Astrocyte (in vitro differentiated cells and primary cell): Measurements from ENCODE around the gene TBR1. TPM values are rescaled to one million over a fixed set of nuclear protein-coding genes. Genes with fewer than 3 reads are reported as not detected.

Experiments
- DNase-seq: peaks from one replicate; pipeline ENCODE4 v3.0.0-alpha.2; 2010; ENCODE audit warnings: low read depth
- FAIRE-seq: peaks from 2 replicates; lab custom pipeline; 2011; peaks lifted over from hg19 to GRCh38; lab: Jason Lieb, UNC
- H2AFZ ChIP-seq: 2 replicates; pipeline ENCODE4 v1.6.0; 2012; ENCODE audit warnings: low read depth, low read length, inconsistent platforms
- H3K27ac ChIP-seq: 2 replicates; pipeline ENCODE4 v1.5.1; 2011; ENCODE audit warnings: low read depth, low read length, inconsistent platforms
- H3K27me3 ChIP-seq: 2 replicates; pipeline ENCODE4 v1.6.0; 2011; ENCODE audit warnings: low read length, inconsistent platforms; ENCODE audit not compliant: insufficient read depth
- H3K36me3 ChIP-seq: 2 replicates; pipeline ENCODE4 v1.5.1; 2011; ENCODE audit warnings: low read length, inconsistent platforms; ENCODE audit not compliant: insufficient read depth
- H3K4me1 ChIP-seq: 2 replicates; pipeline ENCODE4 v1.5.1; 2011; ENCODE audit warnings: low read length, inconsistent platforms; ENCODE audit not compliant: insufficient read depth
- H3K4me2 ChIP-seq: 2 replicates; pipeline ENCODE4 v1.6.0; 2012; ENCODE audit warnings: low read length, inconsistent platforms
- H3K4me3 ChIP-seq: 2 replicates; pipeline ENCODE4 v1.5.1; 2011; ENCODE audit warnings: low read depth, mild to moderate bottlenecking, low read length, inconsistent platforms; ENCODE audit not compliant: insufficient read depth
- H3K79me2 ChIP-seq: 2 replicates; pipeline ENCODE4 v1.6.0; 2012; ENCODE audit warnings: mild to moderate bottlenecking, low read length, inconsistent platforms; ENCODE audit not compliant: insufficient read depth
- H3K9ac ChIP-seq: 2 replicates; pipeline ENCODE4 v1.6.0; 2012; ENCODE audit warnings: mild to moderate bottlenecking, low read length, inconsistent platforms
- H3K9me3 ChIP-seq: 2 replicates; pipeline ENCODE4 v1.5.1; 2012; ENCODE audit warnings: low read depth, mild to moderate bottlenecking, low read length, inconsistent platforms; ENCODE audit not compliant: insufficient read depth
- H4K20me1 ChIP-seq: 2 replicates; pipeline ENCODE4 v1.6.0; 2012; ENCODE audit warnings: low read length, inconsistent platforms; ENCODE audit not compliant: insufficient read depth
- H3K27ac Mint-ChIP-seq: one replicate; pipeline ENCODE4 v1.8.0; 2021; ENCODE audit warnings: mild to moderate bottlenecking, mixed read lengths; ENCODE audit not compliant: unreplicated experiment
- H3K27me3 Mint-ChIP-seq: one replicate; pipeline ENCODE4 v1.8.0; 2021; ENCODE audit warnings: low read depth, mixed read lengths; ENCODE audit not compliant: unreplicated experiment
- H3K36me3 Mint-ChIP-seq: one replicate; pipeline ENCODE4 v1.8.0; 2021; ENCODE audit warnings: low read depth, mixed read lengths; ENCODE audit not compliant: unreplicated experiment
- H3K4me1 Mint-ChIP-seq: one replicate; pipeline ENCODE4 v1.8.0; 2021; ENCODE audit warnings: low read depth, mixed read lengths; ENCODE audit not compliant: unreplicated experiment
- H3K4me3 Mint-ChIP-seq: one replicate; pipeline ENCODE4 v1.8.0; 2021; ENCODE audit warnings: mild to moderate bottlenecking, moderate library complexity, mixed read lengths; ENCODE audit not compliant: unreplicated experiment
- H3K9me3 Mint-ChIP-seq: one replicate; pipeline ENCODE4 v1.8.0; 2021; ENCODE audit warnings: mild to moderate bottlenecking, mixed read lengths; ENCODE audit not compliant: unreplicated experiment
- EZH2 ChIP-seq: IDR thresholded peaks from 2 replicates; pipeline ENCODE4 v1.6.1; 2012; ENCODE audit warnings: mild to moderate bottlenecking, low read length, inconsistent platforms; ENCODE audit not compliant: insufficient read depth
- total RNA-seq: library from RNA; stranded (reverse); gene quantifications from 2 replicates; pipeline ENCODE4 v1.2.1, GENCODE V29; 2021
- TF ChIP-seq, protein P1 (sequence below): IDR thresholded peaks from 2 replicates; pipeline ENCODE4 v1.5.1; 2011; ENCODE audit warnings: low read depth, mild to moderate bottlenecking, inconsistent platforms, low read length, moderate library complexity; ENCODE audit not compliant: insufficient read depth

Gene TBR1
- total RNA-seq, 1 donor from 2014 or later, result not detected

DNA sequence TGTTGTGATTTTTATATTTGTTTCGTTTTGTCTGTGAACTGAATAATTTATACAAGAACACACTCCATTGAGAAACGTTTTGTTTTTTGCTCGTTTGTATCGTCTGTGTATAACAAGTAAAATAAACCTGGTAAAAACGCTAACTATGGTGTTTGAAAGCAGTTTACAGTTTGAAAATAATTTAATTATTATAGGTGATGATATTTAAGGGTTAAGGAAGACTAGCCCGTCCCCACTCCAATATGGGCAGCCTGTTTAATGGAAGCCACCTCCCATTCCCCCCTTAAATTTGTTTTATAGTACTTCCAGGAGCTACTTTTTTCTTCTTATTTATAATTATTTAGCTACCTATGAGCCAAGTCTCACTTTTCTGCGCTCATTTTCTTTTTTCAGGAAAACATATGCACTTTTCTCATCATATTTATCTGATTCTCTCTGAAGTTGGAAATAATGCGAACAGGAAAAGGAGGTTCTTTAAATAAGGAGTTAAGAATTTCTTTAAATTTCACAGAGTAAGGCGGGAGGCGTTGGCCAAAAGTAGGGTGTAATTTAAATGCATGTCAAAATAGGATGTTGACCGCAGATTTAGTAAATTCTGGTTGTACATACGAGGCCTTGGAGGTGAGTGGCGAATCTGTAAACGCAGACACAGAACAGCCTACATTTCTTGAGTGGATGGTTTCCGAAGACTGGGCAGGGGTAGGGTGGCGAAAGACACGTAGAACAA, 9.8 kb downstream of the TBR1 start:
- H4K20me1 ChIP-seq, result peaks cover 15% of the 10 kb centered on the region
- TF ChIP-seq EZH2, result no peak
- TF ChIP-seq, protein P1, sequence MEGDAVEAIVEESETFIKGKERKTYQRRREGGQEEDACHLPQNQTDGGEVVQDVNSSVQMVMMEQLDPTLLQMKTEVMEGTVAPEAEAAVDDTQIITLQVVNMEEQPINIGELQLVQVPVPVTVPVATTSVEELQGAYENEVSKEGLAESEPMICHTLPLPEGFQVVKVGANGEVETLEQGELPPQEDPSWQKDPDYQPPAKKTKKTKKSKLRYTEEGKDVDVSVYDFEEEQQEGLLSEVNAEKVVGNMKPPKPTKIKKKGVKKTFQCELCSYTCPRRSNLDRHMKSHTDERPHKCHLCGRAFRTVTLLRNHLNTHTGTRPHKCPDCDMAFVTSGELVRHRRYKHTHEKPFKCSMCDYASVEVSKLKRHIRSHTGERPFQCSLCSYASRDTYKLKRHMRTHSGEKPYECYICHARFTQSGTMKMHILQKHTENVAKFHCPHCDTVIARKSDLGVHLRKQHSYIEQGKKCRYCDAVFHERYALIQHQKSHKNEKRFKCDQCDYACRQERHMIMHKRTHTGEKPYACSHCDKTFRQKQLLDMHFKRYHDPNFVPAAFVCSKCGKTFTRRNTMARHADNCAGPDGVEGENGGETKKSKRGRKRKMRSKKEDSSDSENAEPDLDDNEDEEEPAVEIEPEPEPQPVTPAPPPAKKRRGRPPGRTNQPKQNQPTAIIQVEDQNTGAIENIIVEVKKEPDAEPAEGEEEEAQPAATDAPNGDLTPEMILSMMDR, result no peak
- Mint-ChIP-seq H3K27me3 (peaks cover 82% of the 10 kb centered on the region), H3K9me3 (peaks cover 11% of the 10 kb centered on the region), H3K36me3 (peaks cover 6% of the 10 kb centered on the region), H3K4me3 (no peak overlapping the region), H3K27ac (peak overlapping the region; percentile 41), H3K4me1 (peaks cover 3% of the 10 kb centered on the region)
- H3K79me2 ChIP-seq, result no peaks in the 10 kb centered on the region
- no peak overlapping the region for H3K27ac ChIP-seq
- FAIRE-seq (no peak), DNase-seq (no peak)
- no peak overlapping the region for H3K4me2 ChIP-seq
- peaks cover 90% of the 10 kb centered on the region for H3K27me3 ChIP-seq
- no peak overlapping the region for H3K4me3 ChIP-seq
- H3K4me1 ChIP-seq, result peaks cover 4% of the 10 kb centered on the region
- H3K9ac ChIP-seq, result no peak overlapping the region
- no peaks in the 10 kb centered on the region for H3K36me3 ChIP-seq
- no peaks in the 10 kb centered on the region for H3K9me3 ChIP-seq
- H2AFZ ChIP-seq, result no peak overlapping the region

DNA sequence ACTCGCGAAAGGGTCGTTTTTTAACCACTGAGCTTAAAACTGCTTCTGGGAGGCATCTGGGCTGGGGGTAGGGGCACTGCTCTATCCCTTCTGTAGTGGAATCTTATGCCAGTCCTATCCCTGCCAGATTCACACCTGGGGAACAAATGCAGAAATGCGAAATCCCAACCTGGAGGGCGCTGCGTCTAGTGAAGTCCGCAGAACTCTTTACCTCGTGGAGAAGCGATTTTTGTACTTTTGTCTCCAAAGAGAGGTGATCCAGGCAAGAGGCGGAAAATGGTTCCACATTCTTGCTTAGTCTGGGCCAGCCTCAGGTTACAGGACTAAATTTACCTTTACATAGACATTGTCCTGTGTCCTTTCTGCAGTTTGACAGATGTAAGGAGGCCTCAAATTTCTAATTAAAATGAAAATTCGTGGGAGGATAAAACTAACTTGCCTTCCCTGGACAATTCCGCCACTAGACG, 10.4 kb downstream of the TBR1 start:
- H3K9me3 Mint-ChIP-seq, result peaks cover 8% of the 10 kb centered on the region
- peaks cover 4% of the 10 kb centered on the region for H3K4me1 ChIP-seq
- peaks cover 3% of the 10 kb centered on the region for H3K4me1 Mint-ChIP-seq
- peaks cover 6% of the 10 kb centered on the region for H3K36me3 Mint-ChIP-seq
- no peak for DNase-seq
- H2AFZ ChIP-seq, result no peak overlapping the region
- no peak overlapping the region for H3K9ac ChIP-seq
- peaks cover 84% of the 10 kb centered on the region for H3K27me3 ChIP-seq
- H3K4me3 Mint-ChIP-seq, result peak overlapping the region; percentile 34
- no peak overlapping the region for H3K27ac ChIP-seq
- H3K27me3 Mint-ChIP-seq, result peaks cover 78% of the 10 kb centered on the region
- H3K79me2 ChIP-seq, result no peaks in the 10 kb centered on the region
- FAIRE-seq, result no peak
- H3K4me2 ChIP-seq, result peak overlapping the region; percentile 80
- peak overlapping the region; percentile 48 for H3K4me3 ChIP-seq
- H3K36me3 ChIP-seq, result no peaks in the 10 kb centered on the region
- TF ChIP-seq EZH2, result no peak
- TF ChIP-seq, protein P1, result peak; percentile 71
- no peak overlapping the region for H3K27ac Mint-ChIP-seq
- peaks cover 15% of the 10 kb centered on the region for H4K20me1 ChIP-seq
- no peaks in the 10 kb centered on the region for H3K9me3 ChIP-seq
